Activated T-cell treated with anti-CD3 and anti-CD28 coated beads, Interleukin-2, amount 50 U/mL, for 4 hours (primary cell): Measurements from ENCODE around the gene MYH7. TPM values are rescaled to one million over a fixed set of nuclear protein-coding genes. Genes with fewer than 3 reads are reported as not detected.

Experiments used
- ATAC-seq, 2 donors: fragments of 200-7000 bp; cut with Tn5 transposase; one replicate each; pipeline ENCODE4 v1.10.0; 2021
- DNase-seq: peaks from one replicate; pipeline ENCODE4 v3.0.0-alpha.2; 2020
- H3K27me3 Mint-ChIP-seq: one replicate; pipeline ENCODE4 v1.8.0; 2021; ENCODE audit warnings: low read depth, mixed read lengths
- H3K36me3 Mint-ChIP-seq: one replicate; pipeline ENCODE4 v1.8.0; 2022; ENCODE audit warnings: mixed read lengths; ENCODE audit not compliant: insufficient read depth
- H3K4me1 Mint-ChIP-seq: one replicate; pipeline ENCODE4 v1.8.0; 2021; ENCODE audit warnings: low read depth, mixed read lengths
- H3K4me3 Mint-ChIP-seq: one replicate; pipeline ENCODE4 v1.8.0; 2021; ENCODE audit warnings: mild to moderate bottlenecking, moderate library complexity, mixed read lengths
- H3K9me3 Mint-ChIP-seq: one replicate; pipeline ENCODE4 v1.8.0; 2021; ENCODE audit warnings: mixed read lengths
- total RNA-seq, 3 donors: library from RNA; stranded (reverse); gene quantifications; one replicate each; pipeline ENCODE4 v1.2.1, GENCODE V29; 2021

MYH7 gene
- total RNA-seq, 3 donors from 2014 or later: 0.03 TPM; not detected in 2

- DNase-seq (no peak), ATAC-seq (no peak)
- Mint-ChIP-seq H3K9me3 (no peaks in the 10 kb centered on the region), H3K36me3 (no peaks in the 10 kb centered on the region), H3K4me1 (no peaks in the 10 kb centered on the region), H3K27me3 (peaks cover 9% of the 10 kb centered on the region), H3K4me3 (no peak within 1 kb of the TSS)
Measured at GRCh38 chr14:23376482-23377197, 58.8 kb downstream of the MYH7 start, which contains the start of gene CMTM5. TSS of gene CMTM5 (plus strand) at chr14:23377046. CDS start at chr14:23377252, 206 bp downstream.

DNA sequence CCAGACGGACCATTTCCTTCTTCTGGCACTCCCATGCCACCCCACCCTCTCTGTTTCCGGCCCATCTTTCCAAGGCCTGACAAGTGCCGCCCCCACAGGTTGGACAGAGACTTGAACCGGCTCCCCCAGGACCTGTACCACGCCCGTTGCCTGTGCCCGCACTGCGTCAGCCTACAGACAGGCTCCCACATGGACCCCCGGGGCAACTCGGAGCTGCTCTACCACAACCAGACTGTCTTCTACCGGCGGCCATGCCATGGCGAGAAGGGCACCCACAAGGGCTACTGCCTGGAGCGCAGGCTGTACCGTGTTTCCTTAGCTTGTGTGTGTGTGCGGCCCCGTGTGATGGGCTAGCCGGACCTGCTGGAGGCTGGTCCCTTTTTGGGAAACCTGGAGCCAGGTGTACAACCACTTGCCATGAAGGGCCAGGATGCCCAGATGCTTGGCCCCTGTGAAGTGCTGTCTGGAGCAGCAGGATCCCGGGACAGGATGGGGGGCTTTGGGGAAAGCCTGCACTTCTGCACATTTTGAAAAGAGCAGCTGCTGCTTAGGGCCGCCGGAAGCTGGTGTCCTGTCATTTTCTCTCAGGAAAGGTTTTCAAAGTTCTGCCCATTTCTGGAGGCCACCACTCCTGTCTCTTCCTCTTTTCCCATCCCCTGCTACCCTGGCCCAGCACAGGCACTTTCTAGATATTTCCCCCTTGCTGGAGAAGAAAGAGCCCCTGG, 59.8 kb downstream of the MYH7 start:
- ATAC-seq (no peak), DNase-seq (no peak)
- Mint-ChIP-seq H3K36me3 (no peaks in the 10 kb centered on the region), H3K9me3 (no peaks in the 10 kb centered on the region), H3K4me1 (no peaks in the 10 kb centered on the region), H3K4me3 (no peak overlapping the region), H3K27me3 (peaks cover 7% of the 10 kb centered on the region)

DNA sequence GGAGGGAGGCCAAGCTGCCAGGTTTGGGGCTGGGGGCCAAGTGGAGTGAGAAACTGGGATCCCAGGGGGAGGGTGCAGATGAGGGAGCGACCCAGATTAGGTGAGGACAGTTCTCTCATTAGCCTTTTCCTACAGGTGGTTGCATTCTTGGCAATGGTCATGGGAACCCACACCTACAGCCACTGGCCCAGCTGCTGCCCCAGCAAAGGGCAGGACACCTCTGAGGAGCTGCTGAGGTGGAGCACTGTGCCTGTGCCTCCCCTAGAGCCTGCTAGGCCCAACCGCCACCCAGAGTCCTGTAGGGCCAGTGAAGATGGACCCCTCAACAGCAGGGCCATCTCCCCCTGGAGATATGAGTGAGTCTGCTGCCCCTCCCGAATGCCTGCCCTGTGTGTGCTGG, 62.4 kb downstream of the MYH7 start:
- Mint-ChIP-seq H3K4me1 (no peaks in the 10 kb centered on the region), H3K27me3 (peaks cover 3% of the 10 kb centered on the region), H3K36me3 (no peaks in the 10 kb centered on the region), H3K9me3 (no peaks in the 10 kb centered on the region), H3K4me3 (no peak overlapping the region)
- ATAC-seq (no peak), DNase-seq (no peak)

GRCh38 chr14:23372509-23372908, 63.0 kb downstream of the MYH7 start, which contains the start of gene IL25:
TSS of gene IL25 (plus strand) at chr14:23372809.
- Mint-ChIP-seq H3K4me3 (no peak within 1 kb of the TSS), H3K4me1 (no peaks in the 10 kb centered on the region), H3K27me3 (peaks cover 6% of the 10 kb centered on the region), H3K9me3 (no peaks in the 10 kb centered on the region), H3K36me3 (no peaks in the 10 kb centered on the region)
- ATAC-seq (no peak), DNase-seq (no peak)

- no peak for ATAC-seq
- Mint-ChIP-seq H3K4me1 (no peaks in the 10 kb centered on the region), H3K27me3 (peaks cover 13% of the 10 kb centered on the region), H3K36me3 (no peaks in the 10 kb centered on the region), H3K4me3 (no peak overlapping the region), H3K9me3 (no peaks in the 10 kb centered on the region)
- no peak for DNase-seq
Measured at GRCh38 chr14:23371865-23372264, 63.6 kb downstream of the MYH7 start.

DNA sequence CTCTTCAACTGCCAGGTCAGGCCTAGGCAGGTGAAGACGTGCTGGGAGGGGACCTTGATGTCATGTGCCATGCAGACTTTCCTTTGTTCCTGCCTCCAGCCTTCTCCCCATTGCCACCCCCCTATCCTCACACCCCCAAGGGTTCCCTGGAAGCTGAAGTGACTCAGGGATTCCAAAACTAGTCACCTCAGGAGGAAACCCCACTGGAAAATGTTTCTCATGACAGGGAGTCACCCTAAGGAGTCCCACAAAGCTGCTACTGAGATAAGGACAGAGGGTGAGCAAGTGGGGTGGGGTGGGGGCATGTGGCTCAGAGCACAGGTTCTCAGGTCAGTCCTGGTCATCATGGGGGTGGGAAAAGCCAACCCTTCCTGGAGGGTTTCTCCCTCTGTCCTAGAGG, 65.2 kb downstream of the MYH7 start:
- H3K36me3 Mint-ChIP-seq: no peaks in the 10 kb centered on the region
- H3K4me1 Mint-ChIP-seq: no peaks in the 10 kb centered on the region
- H3K27me3 Mint-ChIP-seq: peaks cover 18% of the 10 kb centered on the region
- ATAC-seq: no peak
- DNase-seq: no peak
- H3K4me3 Mint-ChIP-seq: no peak overlapping the region
- no peaks in the 10 kb centered on the region for H3K9me3 Mint-ChIP-seq

DNA sequence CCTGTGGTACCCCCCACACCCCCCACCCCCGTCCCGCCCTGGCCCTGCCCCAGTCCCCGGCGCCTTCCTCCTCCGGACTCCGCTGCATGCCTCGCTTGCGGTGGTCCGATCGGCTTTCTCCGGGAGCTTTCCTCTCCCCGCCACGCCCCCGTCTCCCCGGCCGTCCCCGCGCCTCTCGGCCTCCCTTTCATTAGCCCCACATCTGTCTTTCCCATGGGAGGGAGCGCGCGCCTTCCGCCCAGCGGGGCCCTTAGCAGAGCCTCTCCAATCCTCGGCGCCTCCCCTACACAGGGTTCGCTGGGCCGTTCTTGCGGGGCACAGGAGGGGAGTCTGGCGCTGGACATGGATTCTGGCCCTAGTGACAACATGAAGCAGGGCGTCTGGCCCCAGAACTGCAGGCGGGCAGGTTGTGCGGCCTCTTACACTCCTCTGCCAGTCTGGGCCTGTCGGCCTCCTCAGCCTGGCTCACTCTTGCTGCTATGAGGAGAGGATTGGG, 69.0 kb downstream of the MYH7 start:
- no peaks in the 10 kb centered on the region for H3K4me1 Mint-ChIP-seq
- no peak overlapping the region for H3K4me3 Mint-ChIP-seq
- DNase-seq (no peak), ATAC-seq (no peak)
- H3K36me3 Mint-ChIP-seq: no peaks in the 10 kb centered on the region
- H3K9me3 Mint-ChIP-seq: no peaks in the 10 kb centered on the region
- peaks cover 30% of the 10 kb centered on the region for H3K27me3 Mint-ChIP-seq

DNA sequence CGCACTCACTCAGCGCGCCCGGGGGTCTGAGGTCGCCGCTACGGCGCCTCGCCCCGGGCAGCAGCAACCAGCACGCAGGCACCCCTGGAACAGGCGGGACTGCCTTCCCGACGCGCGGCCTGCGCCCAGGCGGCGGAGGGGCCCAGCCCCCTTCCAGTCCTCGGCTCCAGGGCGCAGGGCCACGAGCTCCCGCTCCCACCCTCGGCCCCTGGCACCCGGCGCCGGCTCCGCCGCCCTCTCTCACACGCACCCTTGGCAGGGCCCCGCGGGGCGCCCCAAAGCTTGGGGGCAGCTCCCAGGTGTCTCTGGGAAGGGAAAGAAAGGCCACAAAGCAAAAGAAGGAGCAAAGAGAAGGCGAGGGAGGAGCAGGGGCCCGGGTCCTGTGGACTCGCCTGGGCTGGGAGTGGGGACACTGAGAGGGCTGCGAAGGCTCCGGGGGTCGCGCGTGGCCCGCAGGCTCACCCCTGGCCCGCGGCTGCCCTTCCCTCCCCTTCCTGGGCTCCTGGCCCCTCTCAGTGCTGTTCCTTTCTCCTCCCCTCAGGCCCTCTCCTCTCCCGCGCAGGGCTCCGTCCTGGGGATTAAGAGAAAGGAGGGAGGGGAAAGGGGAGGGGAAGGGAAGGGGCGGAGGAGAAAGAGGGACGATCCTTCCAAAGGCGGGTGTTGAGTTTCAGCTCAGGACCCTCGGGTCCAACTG, 69.6 kb downstream of the MYH7 start:
- no peaks in the 10 kb centered on the region for H3K36me3 Mint-ChIP-seq
- H3K9me3 Mint-ChIP-seq: no peaks in the 10 kb centered on the region
- H3K4me3 Mint-ChIP-seq: no peak overlapping the region
- ATAC-seq (peak in 1 of 2 donors; percentile 41), DNase-seq (no peak)
- peaks cover 30% of the 10 kb centered on the region for H3K27me3 Mint-ChIP-seq
- H3K4me1 Mint-ChIP-seq: no peaks in the 10 kb centered on the region

DNA sequence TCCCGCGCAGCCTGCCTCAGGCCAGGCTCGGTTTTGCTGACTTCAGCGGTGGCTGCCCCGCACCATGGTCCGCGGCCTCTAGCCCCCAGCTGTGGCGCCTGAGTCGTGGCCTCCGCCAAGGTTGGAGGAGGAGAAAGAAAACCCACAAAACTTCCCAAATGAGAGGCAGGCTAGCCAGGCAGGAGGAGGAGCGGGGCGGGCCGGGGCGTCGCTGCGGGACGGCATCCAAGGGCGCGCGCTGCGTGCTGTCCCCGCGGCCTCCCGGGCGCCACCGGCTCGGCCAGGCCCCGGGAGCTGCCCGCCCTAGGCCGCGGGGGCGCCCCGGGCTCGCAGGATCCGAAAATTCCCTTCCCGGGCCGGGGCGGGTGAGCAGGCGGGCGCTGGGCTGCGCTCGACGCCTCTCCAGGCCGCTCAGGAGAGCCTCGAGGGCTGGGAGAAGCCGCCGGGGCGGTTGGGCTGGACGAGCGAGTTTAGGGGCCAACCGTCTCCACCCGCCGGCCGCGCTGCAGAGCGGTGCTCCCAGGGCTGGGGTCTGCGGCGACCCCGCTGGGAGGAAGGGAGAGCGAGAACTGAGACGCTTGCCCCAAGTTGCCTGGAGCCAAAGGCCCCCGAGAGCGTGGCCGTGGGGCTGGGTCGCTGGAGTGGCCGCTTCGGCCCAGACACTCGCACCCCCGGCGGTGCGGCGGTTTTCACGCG, 70.3 kb downstream of the MYH7 start, which contains the start of gene EFS:
EFS (minus strand) TSS at position 137 of the 696 bp plus-strand sequence. CDS start 147 bp downstream, outside the sequence.
- Mint-ChIP-seq H3K4me1 (no peaks in the 10 kb centered on the region), H3K4me3 (no peak within 1 kb of the TSS), H3K27me3 (peaks cover 31% of the 10 kb centered on the region), H3K36me3 (no peaks in the 10 kb centered on the region), H3K9me3 (no peaks in the 10 kb centered on the region)
- DNase-seq (no peak), ATAC-seq (peak; percentile 16 to 20)

GRCh38 chr14:23364164-23365035, 71.1 kb downstream of the MYH7 start:
- H3K36me3 Mint-ChIP-seq: no peaks in the 10 kb centered on the region
- DNase-seq (no peak), ATAC-seq (no peak)
- H3K9me3 Mint-ChIP-seq: no peaks in the 10 kb centered on the region
- no peaks in the 10 kb centered on the region for H3K4me1 Mint-ChIP-seq
- peaks cover 35% of the 10 kb centered on the region for H3K27me3 Mint-ChIP-seq
- no peak overlapping the region for H3K4me3 Mint-ChIP-seq

Other genes starting within 250 kb of the MYH7 start
- gene RNF212B, start 197.7 kb downstream of the MYH7 start, total RNA-seq: not detected
- gene HOMEZ, start 149.5 kb downstream of the MYH7 start, total RNA-seq: 1 to 10 TPM; 5.8 to 8.4 (median 8.1) TPM
- 1 to 10 TPM; 7.3 to 7.9 (median 7.8) TPM for gene PPP1R3E, start 132.8 kb downstream of the MYH7 start, total RNA-seq
- gene BCL2L2, start 128.8 kb downstream of the MYH7 start, total RNA-seq: under 1 TPM; 0.10 to 0.73 (median 0.40) TPM
- 100 to 1,000 TPM; 319 to 339 (median 333) TPM for gene PABPN1, start 114.2 kb downstream of the MYH7 start, total RNA-seq
- 1 to 10 TPM; 2.0 to 2.4 (median 2.3) TPM for gene SLC22A17, start 82.8 kb downstream of the MYH7 start, total RNA-seq
- gene EFS, start 70.5 kb downstream of the MYH7 start, total RNA-seq: under 1 TPM in 2 of 3 donors, not detected in 1; 0.08 TPM
- not detected for gene IL25, start 62.9 kb downstream of the MYH7 start, total RNA-seq
- not detected for gene CMTM5, start 58.6 kb downstream of the MYH7 start, total RNA-seq
- not detected for gene MYH6, start 27.4 kb downstream of the MYH7 start, total RNA-seq
- gene NGDN, start 34.0 kb upstream of the MYH7 start, total RNA-seq: 100 to 1,000 TPM; 115 to 120 (median 117) TPM
- 1 to 10 TPM in 2 of 3 donors, under 1 TPM in 1; 0.58 to 1.1 (median 1.1) TPM for gene ZFHX2, start 116.1 kb upstream of the MYH7 start, total RNA-seq
- gene THTPA, start 120.6 kb upstream of the MYH7 start, total RNA-seq: 10 to 100 TPM; 17.1 to 18.8 (median 17.6) TPM
- gene AP1G2, start 132.1 kb upstream of the MYH7 start, total RNA-seq: 100 to 1,000 TPM in 2 of 3 donors, 10 to 100 TPM in 1; 86.9 to 113 (median 108) TPM
- gene JPH4, start 143.1 kb upstream of the MYH7 start, total RNA-seq: under 1 TPM; 0.11 to 0.27 (median 0.13) TPM
- gene DHRS2, start 200.7 kb upstream of the MYH7 start, total RNA-seq: 1 to 10 TPM; 1.4 to 3.2 (median 1.7) TPM